Astrocyte (in vitro differentiated cells and primary cell): ENCODE results near the gene APBB1IP.

Source experiments
- EZH2 ChIP-seq: IDR thresholded peaks from 2 replicates; pipeline ENCODE4 v1.6.1; 2012; ENCODE audit warnings: mild to moderate bottlenecking, low read length, inconsistent platforms; ENCODE audit not compliant: insufficient read depth
- TF ChIP-seq, protein P1 (sequence below): IDR thresholded peaks from 2 replicates; pipeline ENCODE4 v1.5.1; 2011; ENCODE audit warnings: low read depth, mild to moderate bottlenecking, inconsistent platforms, low read length, moderate library complexity; ENCODE audit not compliant: insufficient read depth

DNA sequence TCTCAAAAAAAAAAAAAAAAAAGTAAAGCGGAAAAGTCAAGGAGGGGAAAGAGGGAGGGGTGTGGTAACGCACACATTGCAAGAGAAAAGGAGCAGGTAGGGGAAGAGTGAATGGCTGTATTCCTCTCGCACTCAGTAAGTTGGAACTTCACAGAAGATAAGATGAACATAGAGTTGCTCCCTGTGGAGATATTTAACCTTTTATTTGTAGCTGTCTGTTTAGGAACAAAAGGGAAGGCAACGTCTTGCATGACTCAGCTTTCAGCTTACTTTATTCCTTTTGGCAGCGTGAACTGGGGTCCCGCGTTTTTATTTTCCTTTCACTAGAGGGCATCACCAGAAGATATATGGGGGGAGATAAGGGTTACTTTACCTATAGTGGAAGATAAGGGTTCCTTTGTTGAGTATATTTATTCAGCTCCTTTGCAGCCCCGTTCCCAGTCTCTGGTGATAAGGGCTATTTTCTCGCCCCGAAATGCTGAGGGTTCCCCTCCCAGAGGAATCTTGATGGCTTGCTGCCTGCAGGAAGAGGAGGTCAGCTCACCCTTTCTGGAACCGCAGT lies 78.5 kb downstream of the APBB1IP start:
- TF ChIP-seq, protein P1, sequence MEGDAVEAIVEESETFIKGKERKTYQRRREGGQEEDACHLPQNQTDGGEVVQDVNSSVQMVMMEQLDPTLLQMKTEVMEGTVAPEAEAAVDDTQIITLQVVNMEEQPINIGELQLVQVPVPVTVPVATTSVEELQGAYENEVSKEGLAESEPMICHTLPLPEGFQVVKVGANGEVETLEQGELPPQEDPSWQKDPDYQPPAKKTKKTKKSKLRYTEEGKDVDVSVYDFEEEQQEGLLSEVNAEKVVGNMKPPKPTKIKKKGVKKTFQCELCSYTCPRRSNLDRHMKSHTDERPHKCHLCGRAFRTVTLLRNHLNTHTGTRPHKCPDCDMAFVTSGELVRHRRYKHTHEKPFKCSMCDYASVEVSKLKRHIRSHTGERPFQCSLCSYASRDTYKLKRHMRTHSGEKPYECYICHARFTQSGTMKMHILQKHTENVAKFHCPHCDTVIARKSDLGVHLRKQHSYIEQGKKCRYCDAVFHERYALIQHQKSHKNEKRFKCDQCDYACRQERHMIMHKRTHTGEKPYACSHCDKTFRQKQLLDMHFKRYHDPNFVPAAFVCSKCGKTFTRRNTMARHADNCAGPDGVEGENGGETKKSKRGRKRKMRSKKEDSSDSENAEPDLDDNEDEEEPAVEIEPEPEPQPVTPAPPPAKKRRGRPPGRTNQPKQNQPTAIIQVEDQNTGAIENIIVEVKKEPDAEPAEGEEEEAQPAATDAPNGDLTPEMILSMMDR = no peak
- no peak for TF ChIP-seq EZH2
